ENCODE data around the gene CTNS.
A peak's percentile ranks its signal among the peaks of the same experiment; 100 is the strongest.

The CTNS gene

GRCh38 chr17:3636154-3636907, at the start of gene CTNS, which contains the start of gene SHPK:
Gene CTNS, plus strand, starts transcription at chr17:3636760. Its CDS starts 3,447 bp downstream, at chr17:3640207.
Gene SHPK, minus strand, starts transcription at chr17:3636250. Its CDS starts 31 bp downstream, at chr17:3636219.
- peak; percentile 85 to 88 for DNase-seq (ENCODE audit: low read depth in 2 of 2)

DNA sequence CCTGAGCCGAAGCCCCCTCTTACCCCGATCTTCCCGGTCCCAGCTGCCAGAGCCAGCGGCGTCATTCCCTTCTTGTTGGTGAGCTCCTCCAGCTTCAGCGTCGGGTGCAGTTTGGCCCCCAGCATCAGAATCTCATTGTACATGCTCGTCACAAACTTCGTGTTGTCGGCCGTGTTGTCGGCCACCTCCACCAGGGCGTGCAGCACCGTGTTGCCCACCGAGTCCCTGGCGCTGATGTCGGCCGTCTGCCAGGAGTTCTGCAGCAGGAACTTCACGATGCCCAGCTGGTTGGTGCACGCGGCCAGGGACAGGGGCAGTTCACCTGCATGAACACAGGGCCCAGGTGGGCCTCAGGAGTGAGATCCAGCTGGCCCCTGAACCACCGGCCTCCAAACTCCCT, 46.8 kb upstream of the CTNS start:
- DNase-seq (ENCODE audit: low read depth in 2 of 2): no peak

GRCh38 chr17:3590231-3590630, 46.3 kb upstream of the CTNS start:
- no peak for DNase-seq (ENCODE audit: low read depth in 2 of 2)

DNA sequence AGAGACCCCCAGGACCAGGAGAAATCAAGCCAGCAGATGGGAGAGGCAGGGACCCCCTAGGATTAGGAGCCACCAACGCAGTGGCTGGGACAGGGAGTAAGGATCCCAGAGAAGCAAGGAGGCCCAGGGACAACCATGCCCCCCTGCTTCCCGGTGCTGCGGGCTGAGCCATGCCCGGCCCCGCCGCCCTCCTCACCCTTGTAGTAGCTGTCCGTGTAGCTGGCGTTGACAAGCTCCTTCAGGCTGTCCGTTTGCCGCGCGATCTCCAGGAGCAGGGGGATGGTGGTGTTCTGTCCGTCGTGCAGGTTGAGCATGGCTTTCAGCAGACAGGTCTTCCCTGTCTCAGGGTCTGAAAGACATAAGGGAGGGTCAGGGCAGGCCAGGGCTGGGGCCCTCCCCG, 45.8 kb upstream of the CTNS start:
- no peak for DNase-seq (ENCODE audit: low read depth in 2 of 2)

DNA sequence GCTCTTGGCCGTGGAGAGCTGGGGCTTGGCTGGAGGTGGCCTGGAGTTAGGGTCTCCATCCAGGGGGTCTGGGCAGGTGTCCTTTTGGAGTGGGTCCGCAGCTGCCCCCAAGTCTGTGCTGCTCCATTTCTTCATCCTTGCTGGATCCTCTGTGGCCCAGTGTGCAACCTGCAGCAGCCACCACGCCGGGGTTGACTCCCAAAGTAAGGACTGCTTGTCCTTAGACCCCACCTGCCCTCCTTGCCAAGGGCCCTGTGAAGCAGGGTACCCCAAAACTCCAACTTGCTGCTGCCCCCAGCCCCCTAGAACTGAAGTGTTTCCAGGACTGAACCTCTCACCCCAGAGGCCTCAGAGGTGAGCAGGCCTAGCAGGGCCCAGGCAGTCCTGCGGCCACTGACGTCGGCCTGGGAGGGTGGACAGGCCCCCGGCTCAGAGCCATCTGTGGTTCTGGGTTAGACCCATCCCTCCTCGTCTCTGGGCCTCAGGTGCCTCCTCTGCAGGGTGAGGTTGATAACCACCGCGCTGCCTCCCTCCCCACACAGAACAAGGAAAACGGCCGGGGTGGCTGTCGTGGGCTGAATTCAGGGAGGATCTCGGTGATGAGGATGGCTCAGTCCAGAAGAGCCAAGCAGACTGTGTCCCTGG, 44.2 kb upstream of the CTNS start:
- DNase-seq (ENCODE audit: low read depth in 2 of 2): no peak

DNA sequence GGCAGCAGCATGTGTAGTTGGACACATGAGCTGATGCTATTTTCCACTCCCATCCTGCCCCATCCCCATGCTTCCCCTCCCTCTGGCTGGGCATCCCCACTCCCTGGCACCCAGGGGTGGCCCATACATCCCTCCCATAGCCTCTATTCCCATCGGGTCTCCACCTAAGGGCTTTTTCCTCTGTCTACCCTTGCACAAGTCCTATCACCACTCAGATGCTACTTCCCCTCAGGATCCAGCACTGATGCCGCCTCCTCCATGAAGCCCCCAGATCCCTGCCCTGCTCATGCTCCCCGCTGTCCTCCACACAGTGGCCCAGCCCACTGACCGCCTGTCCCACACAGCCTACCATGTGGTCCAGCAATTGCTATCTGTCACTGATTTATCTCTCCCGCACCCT, 43.2 kb upstream of the CTNS start:
- DNase-seq (ENCODE audit: low read depth in 2 of 2): no peak

GRCh38 chr17:3594051-3594800, 42.3 kb upstream of the CTNS start:
- DNase-seq (ENCODE audit: low read depth in 2 of 2): peak; percentile 55 to 58

DNA sequence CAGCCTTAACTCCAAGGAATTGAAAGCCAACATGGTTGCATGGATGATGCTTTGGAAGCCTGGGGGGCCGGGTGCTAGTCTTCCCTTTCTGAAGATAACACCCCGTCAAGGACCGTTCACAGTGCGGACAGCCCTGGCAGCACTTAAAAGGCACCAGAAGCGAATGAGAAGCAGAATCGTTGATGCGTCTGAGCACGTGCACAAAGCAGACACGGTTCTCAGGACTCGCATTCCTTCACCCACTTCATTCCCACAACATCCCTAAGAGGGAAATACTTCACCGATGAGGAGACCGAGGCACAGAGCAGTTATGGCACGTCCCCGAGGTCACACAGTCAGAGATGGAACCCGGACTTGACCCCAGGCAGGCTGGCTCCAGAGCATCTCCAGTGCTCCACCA, 41.6 kb upstream of the CTNS start:
- DNase-seq (ENCODE audit: low read depth in 2 of 2): peak in 1 of 2 experiments; percentile 12

- no peak for DNase-seq (ENCODE audit: low read depth in 2 of 2)
Measured at GRCh38 chr17:3596804-3597464, 39.6 kb upstream of the CTNS start.

- DNase-seq (ENCODE audit: low read depth in 2 of 2): no peak
Measured at GRCh38 chr17:3598078-3598477, 38.5 kb upstream of the CTNS start.

DNA sequence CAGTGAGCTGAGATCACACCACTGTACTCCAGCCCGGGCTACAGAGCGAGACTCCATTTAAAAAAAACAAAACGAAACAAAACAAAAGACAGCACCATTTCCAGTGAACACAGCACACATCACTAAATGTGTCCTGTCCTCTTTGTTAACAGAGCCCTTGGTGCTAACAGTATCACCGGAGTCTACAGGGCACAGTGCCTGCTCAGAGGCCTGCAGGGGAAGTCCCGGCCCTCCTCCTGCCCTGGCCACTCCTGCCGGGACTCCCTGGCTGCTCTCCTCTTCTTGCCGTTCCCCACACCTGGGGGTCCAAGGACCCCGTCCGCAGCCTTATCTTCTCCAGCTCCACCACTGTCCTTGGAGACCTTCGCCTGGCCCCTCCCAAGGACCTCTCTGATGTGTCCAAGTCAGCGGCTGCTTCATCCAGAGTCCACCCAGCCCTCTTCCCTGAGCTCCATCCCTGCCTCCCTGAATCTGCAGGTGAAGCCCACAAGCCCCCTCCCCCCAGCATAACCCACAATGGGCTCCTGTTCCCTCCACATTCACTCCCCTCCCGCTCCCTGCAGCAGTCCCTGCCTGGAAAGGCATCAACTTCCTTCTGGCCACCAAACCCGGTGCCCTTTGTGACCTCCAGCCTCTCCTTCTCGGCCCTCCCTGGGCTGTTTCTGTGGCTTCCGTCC, 35.9 kb upstream of the CTNS start:
- no peak for DNase-seq (ENCODE audit: low read depth in 2 of 2)

DNA sequence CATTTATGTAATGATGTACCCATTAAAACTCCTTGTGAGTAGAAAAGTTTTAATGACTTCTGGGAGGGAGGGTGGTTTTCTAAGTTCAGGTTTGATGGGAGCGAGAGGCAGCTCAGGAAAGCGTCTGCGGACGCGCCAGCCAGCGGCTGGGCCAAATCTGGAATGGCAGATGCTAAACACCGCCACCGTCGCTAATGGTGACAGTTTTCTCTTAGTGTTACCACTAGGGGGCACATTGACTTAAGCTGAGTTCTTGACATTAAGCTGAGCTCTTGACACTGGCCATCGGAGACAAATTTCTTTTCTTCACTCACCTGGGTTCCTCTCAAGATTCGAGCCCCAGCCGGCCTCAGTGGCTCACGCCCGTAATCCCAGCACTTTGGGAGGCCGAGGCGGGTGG, 34.1 kb upstream of the CTNS start:
- DNase-seq (ENCODE audit: low read depth in 2 of 2): no peak

DNA sequence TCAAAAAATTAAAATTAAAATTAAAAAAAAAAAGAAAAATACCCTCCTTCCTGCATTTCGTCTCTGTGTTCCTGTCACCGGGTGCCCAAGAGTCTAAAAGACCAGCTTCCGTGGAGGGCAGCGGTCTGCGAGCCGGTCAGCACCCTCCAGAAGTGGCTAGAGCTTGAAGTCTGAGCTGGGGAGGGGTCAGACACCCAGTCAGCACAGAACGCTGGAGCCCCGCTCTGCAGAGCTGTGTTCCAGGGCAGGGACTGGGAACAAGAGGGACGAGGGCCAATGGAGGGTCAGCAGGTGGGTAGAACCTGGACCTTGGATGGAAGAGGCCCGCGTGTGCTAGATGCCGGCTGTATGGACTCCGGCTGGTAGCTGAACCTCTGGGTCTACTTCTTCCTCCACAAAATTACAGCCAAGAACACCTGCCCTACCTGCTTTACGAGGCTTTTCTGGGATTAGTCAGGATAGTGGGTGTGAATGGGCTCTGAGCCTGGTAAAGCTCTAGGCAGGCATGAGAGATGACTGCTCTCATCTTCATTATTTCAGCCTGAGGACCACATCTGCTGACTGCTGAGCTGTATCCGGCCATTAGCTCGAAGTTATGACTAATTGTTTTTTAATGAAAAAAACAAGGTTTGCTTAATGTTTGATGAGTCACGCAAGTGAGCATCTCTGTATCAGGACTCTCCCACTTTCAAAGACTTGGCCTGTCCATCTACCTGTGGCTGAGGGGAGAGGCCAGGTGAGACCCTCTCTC, 33.3 kb upstream of the CTNS start:
- DNase-seq (ENCODE audit: low read depth in 2 of 2): peak in 1 of 2 experiments; percentile 29

GRCh38 chr17:3603870-3604259, 32.7 kb upstream of the CTNS start:
- DNase-seq (ENCODE audit: low read depth in 2 of 2): no peak

- DNase-seq (ENCODE audit: low read depth in 2 of 2): no peak
Measured at GRCh38 chr17:3609689-3610088, 26.9 kb upstream of the CTNS start.

GRCh38 chr17:3610523-3610922, 26.0 kb upstream of the CTNS start:
- no peak for DNase-seq (ENCODE audit: low read depth in 2 of 2)

DNA sequence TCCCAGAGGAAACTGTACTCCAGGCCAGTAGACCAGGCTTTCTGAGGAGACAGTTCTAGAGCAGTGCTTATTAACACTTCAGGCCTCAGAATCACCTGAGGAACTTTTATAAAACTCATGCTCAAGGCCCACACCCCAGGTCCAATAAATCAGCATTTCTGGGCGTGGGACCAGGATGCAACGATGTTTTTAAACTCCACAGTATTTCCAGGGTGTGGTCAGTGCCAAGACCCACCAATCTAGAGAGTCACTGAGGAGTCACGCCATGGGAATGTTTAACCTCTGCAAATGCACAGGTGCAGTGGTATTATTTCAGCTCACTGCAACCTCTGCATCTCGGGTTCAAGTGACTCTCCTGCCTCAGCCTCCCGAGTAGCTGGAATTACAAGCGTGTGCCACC, 23.4 kb upstream of the CTNS start:
- DNase-seq (ENCODE audit: low read depth in 2 of 2): no peak

DNA sequence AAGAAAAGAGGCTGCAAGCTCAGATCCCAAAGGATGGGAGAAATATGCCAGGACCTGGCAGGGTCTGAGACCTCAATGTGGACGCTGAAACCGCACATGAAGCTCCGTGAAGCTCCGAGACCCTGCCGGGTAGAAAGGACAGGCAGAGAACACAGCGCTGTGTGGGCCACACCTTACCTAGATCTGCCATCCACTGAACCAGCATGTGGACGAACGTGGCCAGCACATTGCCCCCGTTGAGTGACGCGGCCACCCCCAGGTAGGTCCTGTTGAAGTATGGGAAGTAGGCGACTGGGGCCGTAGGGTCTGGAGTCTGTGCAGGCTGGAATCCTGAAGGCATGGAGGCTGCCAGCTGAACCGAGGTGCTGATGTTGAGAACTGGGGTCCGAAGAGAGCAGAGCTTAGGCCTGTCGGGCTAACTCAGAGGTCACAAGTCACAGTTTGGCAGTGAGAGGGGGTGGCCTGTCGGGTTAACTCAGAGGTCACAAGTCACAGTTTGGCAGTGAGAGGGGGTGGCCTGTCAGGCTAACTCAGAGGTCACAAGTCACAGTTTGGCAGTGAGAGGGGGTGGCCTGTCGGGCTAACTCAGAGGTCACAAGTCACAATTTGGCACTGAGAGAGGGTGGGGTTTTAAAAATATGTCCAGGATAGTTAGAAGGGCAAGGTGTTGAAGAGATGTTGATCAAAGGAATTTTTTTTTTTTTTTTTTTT, 21.2 kb upstream of the CTNS start:
- no peak for DNase-seq (ENCODE audit: low read depth in 2 of 2)

- no peak for DNase-seq (ENCODE audit: low read depth in 2 of 2)
Measured at GRCh38 chr17:3621146-3621720, 15.3 kb upstream of the CTNS start.

Measured in fibroblast of skin of left biceps (primary cell).